K562 (cell line): ENCODE measurements around the gene CFD. TPM values are rescaled to one million over a fixed set of nuclear protein-coding genes. Genes with fewer than 3 reads are reported as not detected.

Experiments used
- CBX3 ChIP-seq, 2 experiments: IDR thresholded peaks; 1 replicate in 1 of 2; 2 replicates in 1 of 2; pipeline ENCODE4 v1.6.1; 2012; ENCODE audit warnings: inconsistent platforms in 2 of 2, low read length in 2 of 2, borderline replicate concordance in 1 of 2, control low read depth in 1 of 2
- KDM4B ChIP-seq, 2 experiments: fragments of 450-650 bp in 1 of 2; sonication (generic) in 1 of 2; IDR thresholded peaks; 2 replicates each; pipeline ENCODE4 v1.6.1; 2016 to 2017; ENCODE audit warnings: borderline replicate concordance in 2 of 2, antibody characterized with exemption in 1 of 2, low read depth in 1 of 2, mild to moderate bottlenecking in 1 of 2
- LARP7 ChIP-seq: fragments of 450-650 bp; IDR thresholded peaks from 2 replicates; pipeline ENCODE4 v1.6.1; 2016
- POLR2AphosphoS5 ChIP-seq: IDR thresholded peaks from 2 replicates; pipeline ENCODE4 v1.6.1; 2011; ENCODE audit warnings: mild to moderate bottlenecking, low read depth, low read length, moderate library complexity; ENCODE audit not compliant: control insufficient read depth, insufficient read depth
- RBM34 ChIP-seq: fragments of 200-400 bp; formaldehyde crosslinking; IDR thresholded peaks from 2 replicates; pipeline ENCODE4 v1.6.1; 2018; ENCODE audit warnings: low read length, borderline replicate concordance; ENCODE audit not compliant: insufficient read depth
- SMAD2 ChIP-seq: fragments of 150-350 bp; IDR thresholded peaks from 2 replicates; pipeline ENCODE4 v1.6.1; 2014; ENCODE audit warnings: low read depth, mild to moderate bottlenecking, low read length
- TCF3 ChIP-seq: sonication (generic); formaldehyde crosslinking; IDR thresholded peaks from 2 replicates; pipeline ENCODE4 v1.4.0; 2020; ENCODE audit warnings: mild to moderate bottlenecking, missing genetic modification reagents
- TEAD1 ChIP-seq, 2 experiments: fragments of 450-650 bp in 1 of 2; sonication (generic) in 1 of 2; formaldehyde crosslinking; IDR thresholded peaks; 2 replicates each; pipeline versions ENCODE4 v1.4.0 to v1.8.0; 2020 to 2022; ENCODE audit warnings: mild to moderate bottlenecking in 2 of 2, missing genetic modification reagents in 1 of 2
- YY1 ChIP-seq, 3 experiments: IDR thresholded peaks; 2 replicates each; pipeline ENCODE4 v1.6.1; 2011; ENCODE audit warnings: low read length in 2 of 3, mild to moderate bottlenecking in 2 of 3, moderate library complexity in 2 of 3, borderline replicate concordance in 1 of 3, control low read depth in 1 of 3, low read depth in 1 of 3; ENCODE audit not compliant: insufficient read depth in 3 of 3, insufficient replicate concordance in 2 of 3, control insufficient read depth in 1 of 3, insufficient read length in 1 of 3; ENCODE audit errors: extremely low read depth in 1 of 3
- ZNF146 ChIP-seq: IDR thresholded peaks from one replicate; pipeline ENCODE4 v1.6.1; 2018; ENCODE audit warnings: missing compliant biosample characterization; ENCODE audit not compliant: unreplicated experiment
- ZNF384 ChIP-seq: IDR thresholded peaks from 2 replicates; pipeline ENCODE4 v1.6.1; 2012; ENCODE audit warnings: low read depth, low read length, improper control_type of control experiment
- ZNF766 ChIP-seq: fragments of 200-800 bp; sonication (Bioruptor generic); conservative IDR thresholded peaks from 2 replicates; pipeline ENCODE4 v1.6.1; 2016; ENCODE audit warnings: missing genetic modification characterization, missing compliant biosample characterization
- polyA plus RNA-seq, 8 experiments: library from polyadenylated mRNA; depleted of rRNA in 4 of 8; stranded (reverse) in 5 of 8; unstranded in 3 of 8; fragments of >200 nt; fragmentation: Nextera tagmentation in 2 of 8; fragmentation: Illumina TruSeq in 1 of 8; extraction: Ambion mirVana in 2 of 8; extraction: Trizol in 1 of 8; gene quantifications; 2 replicates each; pipeline versions ENCODE4 v1.2.1 to v1.2.3, GENCODE V29; 2011 to 2014; ENCODE audit warnings: inconsistent platforms in 1 of 8, missing spikeins in 1 of 8
- total RNA-seq, 7 experiments: library from RNA; depleted of rRNA in 6 of 7; stranded (reverse); fragments of >200 nt in 6 of 7; fragmentation: Illumina TruSeq in 2 of 7; extraction: Trizol in 2 of 7; gene quantifications; 2 replicates each; pipeline versions ENCODE4 v1.2.1 to v1.2.3, GENCODE V29; 2011 to 2021; ENCODE audit warnings: low replicate concordance in 1 of 7
- TF ChIP-seq, protein P1 (sequence below): fragments of 150-350 bp; conservative IDR thresholded peaks from 2 replicates; pipeline ENCODE4 v1.6.1; 2014; ENCODE audit warnings: low read length
- TF ChIP-seq, protein P2 (sequence below): fragments of 250-450 bp; sonication (Bioruptor Pico); IDR thresholded peaks from 2 replicates; pipeline ENCODE4 v1.4.0; 2020
- TF ChIP-seq, protein P3 (sequence below): fragments of 450-650 bp; formaldehyde crosslinking; IDR thresholded peaks from 2 replicates; pipeline ENCODE4 v1.4.0; 2020; ENCODE audit warnings: mild to moderate bottlenecking

Gene CFD
- total and polyA plus RNA-seq, 9 of the 15 experiments (the other 6 are each of a cell fraction or from before 2014, with no cell fraction given) = 0.52 to 59.4 (median 7.6) TPM

DNA sequence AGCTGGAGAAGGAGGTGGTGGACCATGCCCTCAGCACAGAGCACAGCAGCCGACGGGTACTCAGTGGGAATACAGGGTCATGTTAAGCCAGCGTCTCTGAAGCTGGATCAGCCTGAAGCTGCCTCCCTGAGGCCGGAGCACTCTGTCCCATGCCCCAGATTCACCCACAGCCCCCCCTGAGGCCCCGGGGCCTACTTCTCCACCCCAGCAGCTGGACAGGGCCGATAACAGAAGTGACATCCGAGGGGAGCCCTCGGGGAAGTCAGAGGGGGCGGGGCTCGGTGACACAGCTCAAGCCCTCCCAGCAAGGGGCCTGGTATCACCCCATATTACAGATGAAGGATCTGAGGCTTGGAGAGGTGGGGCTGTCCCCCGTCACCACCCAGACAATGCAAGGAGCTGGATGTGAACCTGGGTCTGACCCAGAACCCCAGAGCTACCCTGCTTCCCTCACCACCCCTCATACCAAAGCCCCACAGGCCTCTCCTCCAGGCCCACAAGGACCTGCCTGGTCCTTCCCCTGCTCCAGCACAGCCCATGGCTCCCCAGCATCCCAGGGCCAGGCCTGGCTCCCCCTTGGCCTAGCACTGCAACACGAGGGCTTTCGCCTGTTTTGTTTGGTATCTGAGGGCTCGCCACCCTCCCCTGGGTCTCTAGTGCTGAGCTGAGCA, 47.9 kb downstream of the CFD start (continued):
- TF ChIP-seq TEAD1 (CRISPR knock-in tag; IDR thresholded peaks at IDR 0.05) (peak in 1 of 2 experiments; percentile 76; a peak in 2 of 4 replicates), RBM34 (no peak), TCF3 (CRISPR knock-in tag) (peak; percentile 99), LARP7 (no peak), YY1 (IDR thresholded peaks at IDR 0.05; ENCODE audit: borderline replicate concordance in 1 of 3, control insufficient read depth in 1 of 3, extremely low read depth in 1 of 3, insufficient read depth in 3 of 3, insufficient read length in 1 of 3, insufficient replicate concordance in 2 of 3, low read depth in 1 of 3, low read length in 2 of 3) (peak in 2 of 3 experiments; percentile 13 to 40), ZNF146 (CRISPR knock-in tag) (no peak), KDM4B (IDR thresholded peaks at IDR 0.05; ENCODE audit: borderline replicate concordance in 2 of 2, low read depth in 1 of 2) (peak in 1 of 2 experiments; percentile 99; a peak in 2 of 4 replicates), CBX3 (IDR thresholded peaks at IDR 0.05; ENCODE audit: borderline replicate concordance in 1 of 2, low read length in 2 of 2) (no peak), ZNF384 (no peak), SMAD2 (no peak), ZNF766 (peak; percentile 56; the same call in 1 of the 2 replicates), POLR2AphosphoS5 (peak; percentile 96)
- TF ChIP-seq, protein P1, sequence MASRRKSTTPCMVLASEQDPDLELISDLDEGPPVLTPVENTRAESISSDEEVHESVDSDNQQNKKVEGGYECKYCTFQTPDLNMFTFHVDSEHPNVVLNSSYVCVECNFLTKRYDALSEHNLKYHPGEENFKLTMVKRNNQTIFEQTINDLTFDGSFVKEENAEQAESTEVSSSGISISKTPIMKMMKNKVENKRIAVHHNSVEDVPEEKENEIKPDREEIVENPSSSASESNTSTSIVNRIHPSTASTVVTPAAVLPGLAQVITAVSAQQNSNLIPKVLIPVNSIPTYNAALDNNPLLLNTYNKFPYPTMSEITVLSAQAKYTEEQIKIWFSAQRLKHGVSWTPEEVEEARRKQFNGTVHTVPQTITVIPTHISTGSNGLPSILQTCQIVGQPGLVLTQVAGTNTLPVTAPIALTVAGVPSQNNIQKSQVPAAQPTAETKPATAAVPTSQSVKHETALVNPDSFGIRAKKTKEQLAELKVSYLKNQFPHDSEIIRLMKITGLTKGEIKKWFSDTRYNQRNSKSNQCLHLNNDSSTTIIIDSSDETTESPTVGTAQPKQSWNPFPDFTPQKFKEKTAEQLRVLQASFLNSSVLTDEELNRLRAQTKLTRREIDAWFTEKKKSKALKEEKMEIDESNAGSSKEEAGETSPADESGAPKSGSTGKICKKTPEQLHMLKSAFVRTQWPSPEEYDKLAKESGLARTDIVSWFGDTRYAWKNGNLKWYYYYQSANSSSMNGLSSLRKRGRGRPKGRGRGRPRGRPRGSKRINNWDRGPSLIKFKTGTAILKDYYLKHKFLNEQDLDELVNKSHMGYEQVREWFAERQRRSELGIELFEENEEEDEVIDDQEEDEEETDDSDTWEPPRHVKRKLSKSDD = no peak
- TF ChIP-seq, protein P2, sequence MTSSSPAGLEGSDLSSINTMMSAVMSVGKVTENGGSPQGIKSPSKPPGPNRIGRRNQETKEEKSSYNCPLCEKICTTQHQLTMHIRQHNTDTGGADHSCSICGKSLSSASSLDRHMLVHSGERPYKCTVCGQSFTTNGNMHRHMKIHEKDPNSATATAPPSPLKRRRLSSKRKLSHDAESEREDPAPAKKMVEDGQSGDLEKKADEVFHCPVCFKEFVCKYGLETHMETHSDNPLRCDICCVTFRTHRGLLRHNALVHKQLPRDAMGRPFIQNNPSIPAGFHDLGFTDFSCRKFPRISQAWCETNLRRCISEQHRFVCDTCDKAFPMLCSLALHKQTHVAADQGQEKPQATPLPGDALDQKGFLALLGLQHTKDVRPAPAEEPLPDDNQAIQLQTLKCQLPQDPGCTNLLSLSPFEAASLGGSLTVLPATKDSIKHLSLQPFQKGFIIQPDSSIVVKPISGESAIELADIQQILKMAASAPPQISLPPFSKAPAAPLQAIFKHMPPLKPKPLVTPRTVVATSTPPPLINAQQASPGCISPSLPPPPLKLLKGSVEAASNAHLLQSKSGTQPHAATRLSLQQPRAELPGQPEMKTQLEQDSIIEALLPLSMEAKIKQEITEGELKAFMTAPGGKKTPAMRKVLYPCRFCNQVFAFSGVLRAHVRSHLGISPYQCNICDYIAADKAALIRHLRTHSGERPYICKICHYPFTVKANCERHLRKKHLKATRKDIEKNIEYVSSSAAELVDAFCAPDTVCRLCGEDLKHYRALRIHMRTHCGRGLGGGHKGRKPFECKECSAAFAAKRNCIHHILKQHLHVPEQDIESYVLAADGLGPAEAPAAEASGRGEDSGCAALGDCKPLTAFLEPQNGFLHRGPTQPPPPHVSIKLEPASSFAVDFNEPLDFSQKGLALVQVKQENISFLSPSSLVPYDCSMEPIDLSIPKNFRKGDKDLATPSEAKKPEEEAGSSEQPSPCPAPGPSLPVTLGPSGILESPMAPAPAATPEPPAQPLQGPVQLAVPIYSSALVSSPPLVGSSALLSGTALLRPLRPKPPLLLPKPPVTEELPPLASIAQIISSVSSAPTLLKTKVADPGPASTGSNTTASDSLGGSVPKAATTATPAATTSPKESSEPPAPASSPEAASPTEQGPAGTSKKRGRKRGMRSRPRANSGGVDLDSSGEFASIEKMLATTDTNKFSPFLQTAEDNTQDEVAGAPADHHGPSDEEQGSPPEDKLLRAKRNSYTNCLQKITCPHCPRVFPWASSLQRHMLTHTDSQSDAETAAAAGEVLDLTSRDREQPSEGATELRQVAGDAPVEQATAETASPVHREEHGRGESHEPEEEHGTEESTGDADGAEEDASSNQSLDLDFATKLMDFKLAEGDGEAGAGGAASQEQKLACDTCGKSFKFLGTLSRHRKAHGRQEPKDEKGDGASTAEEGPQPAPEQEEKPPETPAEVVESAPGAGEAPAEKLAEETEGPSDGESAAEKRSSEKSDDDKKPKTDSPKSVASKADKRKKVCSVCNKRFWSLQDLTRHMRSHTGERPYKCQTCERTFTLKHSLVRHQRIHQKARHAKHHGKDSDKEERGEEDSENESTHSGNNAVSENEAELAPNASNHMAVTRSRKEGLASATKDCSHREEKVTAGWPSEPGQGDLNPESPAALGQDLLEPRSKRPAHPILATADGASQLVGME (CRISPR knock-in tag) = 0 out of 2 replicates have a peak, but pooled peaks have one; percentile 27
- TF ChIP-seq, protein P3, sequence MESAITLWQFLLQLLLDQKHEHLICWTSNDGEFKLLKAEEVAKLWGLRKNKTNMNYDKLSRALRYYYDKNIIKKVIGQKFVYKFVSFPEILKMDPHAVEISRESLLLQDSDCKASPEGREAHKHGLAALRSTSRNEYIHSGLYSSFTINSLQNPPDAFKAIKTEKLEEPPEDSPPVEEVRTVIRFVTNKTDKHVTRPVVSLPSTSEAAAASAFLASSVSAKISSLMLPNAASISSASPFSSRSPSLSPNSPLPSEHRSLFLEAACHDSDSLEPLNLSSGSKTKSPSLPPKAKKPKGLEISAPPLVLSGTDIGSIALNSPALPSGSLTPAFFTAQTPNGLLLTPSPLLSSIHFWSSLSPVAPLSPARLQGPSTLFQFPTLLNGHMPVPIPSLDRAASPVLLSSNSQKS (CRISPR knock-in tag) = no peak
